ENCODE measurements around the gene C10orf120.

The C10orf120 gene

DNA sequence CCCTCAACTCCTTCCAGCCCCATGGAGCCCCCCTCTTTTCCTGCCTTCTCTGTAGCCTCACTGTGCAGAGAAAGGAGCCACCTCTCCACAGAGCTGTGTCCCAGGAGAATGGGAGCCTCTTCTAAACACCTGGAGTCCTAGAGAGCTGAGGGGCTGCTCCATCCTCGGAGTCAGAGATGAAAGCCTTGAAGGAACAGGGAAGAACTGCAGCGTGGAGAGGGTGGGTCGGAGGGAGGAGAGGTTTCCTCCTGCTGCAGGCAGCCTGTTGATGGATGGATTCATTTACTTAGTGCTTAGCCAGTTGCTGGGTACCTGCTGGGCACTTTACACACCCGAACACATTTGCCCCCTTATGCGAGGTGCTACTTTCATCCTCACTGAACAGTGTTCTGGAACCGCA, 39.0 kb downstream of the C10orf120 start:
- DNase-seq (ENCODE audit: low read depth) = no peak

DNA sequence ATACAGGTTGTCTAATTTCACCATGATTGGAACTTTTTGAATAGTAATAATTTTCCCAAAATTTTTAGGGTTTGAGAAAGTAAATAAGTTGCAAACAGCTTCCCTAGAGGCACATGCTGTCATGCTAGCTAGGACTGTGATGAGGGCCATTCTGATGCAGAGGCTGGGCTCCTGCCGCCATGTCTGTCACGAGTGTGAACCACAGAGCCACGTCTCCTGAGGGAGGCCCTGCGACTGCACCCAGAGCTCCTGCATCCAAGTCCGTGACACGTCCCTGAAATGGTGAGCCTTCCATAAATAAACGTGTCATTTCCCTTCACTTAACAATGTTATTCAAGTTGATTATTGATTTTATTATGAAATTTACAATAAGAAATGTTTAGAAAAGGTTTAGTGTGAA, 40.0 kb downstream of the C10orf120 start:
- no peak for DNase-seq (ENCODE audit: low read depth)

DNA sequence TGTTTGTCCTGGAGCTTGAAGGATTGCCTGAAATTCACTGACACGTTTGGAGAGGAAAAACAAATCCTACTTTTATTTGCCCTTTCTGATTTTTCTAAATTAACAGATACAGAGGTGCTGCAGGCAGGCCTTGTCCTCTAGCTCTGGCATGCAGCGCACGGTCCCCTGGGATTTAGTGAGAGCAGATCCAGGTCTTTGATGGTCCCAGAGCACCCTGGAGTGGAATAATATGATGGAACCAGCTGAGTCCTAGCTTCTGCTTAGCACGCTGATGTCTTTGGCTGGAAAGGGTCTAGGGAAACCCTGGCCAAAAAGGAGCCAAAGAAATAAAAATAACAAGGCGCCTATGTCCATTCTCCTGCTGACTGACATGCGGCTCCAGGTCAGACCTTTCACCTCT, 40.5 kb downstream of the C10orf120 start:
- no peak for DNase-seq (ENCODE audit: low read depth)

DNA sequence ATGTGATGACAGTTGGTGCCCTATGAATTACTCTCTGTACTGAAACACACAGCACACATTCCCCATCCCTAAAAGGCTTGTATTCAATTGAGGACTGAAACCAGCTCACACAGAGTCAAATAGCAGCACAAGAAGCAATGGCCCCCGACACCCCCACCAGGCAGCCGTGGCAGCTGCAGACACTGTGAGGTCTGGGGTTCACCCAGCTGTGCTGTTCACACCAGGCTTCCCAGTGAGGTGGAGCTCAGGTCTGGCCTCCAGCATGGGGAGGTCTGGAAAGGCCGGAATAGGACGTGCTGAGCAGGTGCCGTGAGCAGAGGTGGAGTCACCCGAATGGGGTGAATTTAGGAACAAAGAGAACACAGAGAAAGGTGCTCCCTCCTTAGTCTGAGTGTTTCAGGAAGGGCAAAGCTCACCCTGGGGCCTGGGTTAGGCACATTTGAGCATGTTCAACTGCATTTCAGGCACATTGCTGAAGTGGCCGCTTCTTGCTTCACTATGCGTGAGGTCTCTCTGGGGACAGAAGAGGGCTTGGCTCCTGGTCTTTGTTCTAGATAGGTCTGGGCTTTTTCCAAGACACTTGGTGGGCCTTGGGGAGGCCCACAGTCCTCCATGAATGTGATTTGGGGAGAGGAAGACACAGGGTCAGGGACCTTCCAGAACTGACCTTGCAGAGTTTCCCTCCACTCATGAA, 41.1 kb downstream of the C10orf120 start:
- DNase-seq (ENCODE audit: low read depth) = no peak

DNA sequence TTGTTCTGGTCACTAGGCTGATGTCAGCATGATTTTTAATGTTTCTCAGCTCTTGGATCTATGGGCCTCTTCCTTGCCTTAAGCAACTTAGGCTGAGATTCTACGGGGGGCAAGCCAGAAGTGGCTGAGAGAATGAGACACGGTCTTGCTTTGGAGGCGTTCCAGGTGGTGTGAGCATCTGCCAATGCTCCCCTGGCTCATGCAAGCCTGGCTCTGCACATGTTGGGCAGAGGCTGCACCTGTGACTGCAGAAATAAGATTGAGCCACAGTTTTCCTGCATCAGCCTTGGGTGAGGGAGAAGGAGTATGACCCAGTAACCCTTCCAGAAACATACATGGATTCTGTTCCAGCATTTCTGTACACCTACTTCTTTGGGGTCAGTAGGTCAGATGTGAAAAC, 41.9 kb downstream of the C10orf120 start:
- DNase-seq (ENCODE audit: low read depth) = no peak

DNA sequence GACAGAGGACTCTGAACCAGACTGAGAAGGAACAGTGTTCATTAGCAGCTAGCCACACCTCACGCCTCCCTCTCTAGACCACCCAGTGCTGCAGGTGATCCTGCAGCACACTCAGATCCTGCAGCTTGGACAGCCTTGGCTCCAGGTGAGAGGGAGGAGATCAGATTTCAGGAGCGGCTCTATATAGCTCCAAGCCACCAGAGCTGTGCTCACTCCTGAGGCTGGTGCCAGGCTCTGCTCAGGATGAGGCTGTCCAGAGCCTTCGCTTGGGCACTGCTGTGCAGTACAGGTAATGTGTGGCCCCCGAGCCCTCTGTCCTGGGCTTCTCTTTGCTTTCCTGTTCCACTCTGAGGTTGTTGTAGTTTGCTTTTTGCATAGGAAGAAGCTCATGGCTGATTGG, 42.4 kb downstream of the C10orf120 start:
- no peak for DNase-seq (ENCODE audit: low read depth)

DNA sequence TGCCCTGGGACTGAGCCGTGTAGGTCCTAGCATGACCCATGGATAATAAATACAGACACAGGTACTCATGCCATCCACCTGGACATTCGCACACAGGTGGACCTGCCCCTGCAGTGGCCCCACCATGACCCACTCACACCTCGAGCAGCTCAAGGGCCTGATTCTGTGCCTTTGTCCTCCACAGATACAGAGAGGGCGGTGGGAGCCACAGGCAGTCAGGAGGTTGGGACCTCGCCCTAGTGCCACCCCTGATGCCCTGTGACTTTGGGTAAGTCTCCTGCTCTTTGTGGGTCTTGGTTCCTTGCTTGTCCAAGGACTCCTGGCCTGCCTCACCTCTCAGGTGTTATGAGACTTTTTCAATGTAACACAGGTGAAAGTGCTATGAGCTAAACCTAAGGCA, 42.9 kb downstream of the C10orf120 start:
- DNase-seq (ENCODE audit: low read depth) = no peak

DNA sequence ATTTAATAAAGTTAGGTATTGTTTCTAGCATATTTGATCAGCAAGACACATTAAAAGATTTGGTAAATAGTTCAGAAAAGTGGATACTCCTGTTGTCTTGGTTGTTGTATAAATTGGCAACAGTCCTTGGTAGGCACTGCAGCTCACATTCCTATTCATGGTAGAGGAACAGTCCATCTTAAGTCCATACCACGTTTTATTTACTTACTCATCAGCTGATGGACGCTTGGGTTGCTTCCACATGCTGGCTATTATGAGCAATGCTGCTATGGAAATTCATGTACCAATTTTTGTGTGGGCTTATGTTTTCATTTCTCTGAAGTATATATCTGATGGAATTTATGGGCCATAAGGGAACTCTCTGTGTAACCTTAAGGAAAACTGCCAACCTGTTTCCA, 43.3 kb downstream of the C10orf120 start:
- DNase-seq (ENCODE audit: low read depth) = no peak

DNA sequence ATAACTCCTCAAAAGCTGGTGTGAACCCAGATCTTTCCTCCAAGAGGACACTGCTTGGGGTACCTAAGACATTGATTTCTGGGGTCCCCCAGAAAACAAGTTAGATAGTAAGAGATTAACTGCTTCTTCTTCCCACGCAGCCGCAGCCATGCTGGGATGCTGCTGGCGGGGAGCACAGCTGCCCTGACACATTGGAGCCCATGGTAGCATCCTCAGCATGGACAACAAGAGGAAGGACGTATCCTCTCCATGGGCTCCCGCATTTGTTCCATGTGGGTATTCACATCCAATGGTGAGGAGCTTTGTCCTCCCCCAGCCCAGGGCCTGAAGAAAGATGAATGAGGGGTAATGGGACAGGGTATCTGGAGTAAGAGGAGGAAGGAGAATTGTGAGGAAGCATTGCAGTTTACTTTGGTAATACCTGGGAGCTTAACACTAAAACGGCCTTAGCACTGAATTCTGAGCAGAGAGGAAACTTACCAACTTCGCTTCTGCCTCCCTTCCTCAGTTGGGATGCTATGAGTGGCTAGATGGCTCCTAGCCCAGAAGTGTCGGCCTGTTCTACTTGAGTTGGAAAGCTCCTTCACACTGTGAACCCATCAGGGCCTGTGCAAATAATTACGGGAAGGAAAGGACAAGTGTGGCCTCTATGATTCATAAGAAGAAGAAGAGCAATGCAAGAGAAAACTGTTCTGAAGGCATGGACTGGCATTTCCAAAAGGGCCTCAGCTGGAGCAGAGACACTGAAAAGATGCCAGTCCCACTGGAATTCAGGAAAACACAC, 43.9 kb downstream of the C10orf120 start:
- DNase-seq (ENCODE audit: low read depth) = no peak

DNA sequence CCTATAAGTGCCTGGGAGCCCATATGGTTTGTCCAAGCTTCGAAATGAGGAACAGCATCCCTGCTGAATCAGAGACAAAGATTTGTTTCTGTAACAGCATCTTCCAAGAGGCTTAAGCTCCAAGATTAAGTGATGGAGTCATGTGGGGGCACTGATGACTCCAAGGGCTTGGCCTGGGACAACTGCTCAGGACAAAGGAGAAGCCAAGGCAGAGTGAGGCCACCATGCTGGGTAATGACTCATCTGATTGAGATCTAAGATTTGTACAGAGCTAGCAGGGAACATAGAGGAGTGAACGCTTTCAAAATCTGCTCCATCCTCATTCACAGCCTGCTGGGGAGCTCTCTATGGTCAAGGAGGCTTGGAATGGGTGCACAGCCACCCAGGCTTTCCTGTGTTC, 49.3 kb downstream of the C10orf120 start:
- no peak for DNase-seq (ENCODE audit: low read depth)

DNA sequence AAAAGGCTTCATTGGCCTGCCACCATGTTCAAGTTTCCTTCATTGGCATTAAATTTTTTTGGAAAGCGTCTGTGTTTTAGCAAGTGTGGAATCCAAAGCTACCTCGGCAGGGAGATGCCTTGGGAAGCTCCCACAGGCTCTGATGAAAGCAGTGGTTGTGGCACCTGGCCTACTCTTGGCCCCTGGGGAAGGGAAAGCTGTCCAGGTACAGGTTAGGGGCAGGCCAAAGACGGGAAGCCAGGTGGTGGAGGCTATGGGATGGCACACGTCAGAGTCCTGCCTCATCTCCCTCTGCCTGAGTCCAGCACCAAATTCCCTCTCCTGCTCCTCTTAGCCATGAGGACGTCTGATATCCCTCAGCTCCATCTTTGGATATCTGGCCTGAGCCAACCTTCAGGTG, 49.7 kb downstream of the C10orf120 start:
- no peak for DNase-seq (ENCODE audit: low read depth)

DNA sequence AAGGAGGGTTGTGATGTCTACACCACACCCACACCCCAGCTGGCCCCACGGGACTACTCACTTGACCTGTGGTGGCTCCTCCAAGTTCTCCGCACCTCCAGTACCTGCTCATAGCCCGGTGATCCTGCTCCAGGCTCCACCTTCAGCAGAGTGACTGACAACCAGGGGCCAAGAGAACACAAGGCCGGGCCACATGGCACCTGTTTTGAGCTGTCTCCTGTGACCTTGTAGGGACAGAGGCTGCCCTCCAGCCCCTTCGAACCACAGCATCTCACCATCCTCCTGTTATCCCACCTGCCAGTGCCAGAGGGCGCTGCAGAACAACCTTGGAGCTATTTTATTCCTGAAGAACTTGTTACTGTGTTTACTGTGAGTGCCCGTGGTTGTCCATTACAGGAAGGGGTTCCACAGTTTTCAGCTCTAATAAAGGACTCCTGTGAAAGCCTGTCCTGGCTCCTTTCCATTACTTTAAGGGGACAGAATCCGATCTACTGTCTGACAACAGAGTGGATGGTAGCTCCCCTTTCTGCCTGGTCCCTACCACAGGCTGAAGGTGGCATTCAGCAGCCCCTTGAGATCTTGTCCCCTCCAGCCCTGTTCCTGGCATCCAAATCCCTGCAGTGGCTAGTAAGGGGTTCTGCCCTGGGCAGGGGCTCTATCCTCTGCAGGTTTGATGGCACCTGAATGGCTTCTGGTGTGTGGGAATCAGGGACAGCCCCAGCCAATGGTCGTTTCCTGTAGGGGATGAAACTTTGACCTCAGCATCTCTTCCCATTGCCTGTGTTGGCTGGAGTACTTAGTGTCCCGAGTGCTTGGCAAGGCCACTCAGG, 50.8 kb downstream of the C10orf120 start:
- DNase-seq (ENCODE audit: low read depth) = no peak

All from non-pigmented ciliary epithelial cell (primary cell).